Retinal pigment epithelial cell (primary cell): ENCODE data around the gene HOXA11.

Source experiments
- DNase-seq: peaks from one replicate; pipeline ENCODE4 v3.0.0-alpha.2; 2010; ENCODE audit warnings: low read depth
- H3K4me3 ChIP-seq: 2 replicates; pipeline ENCODE4 v1.5.1; 2011; ENCODE audit warnings: mild to moderate bottlenecking, low read length, control low read depth, moderate library complexity
- CTCF ChIP-seq: conservative IDR thresholded peaks from 2 replicates; pipeline ENCODE4 v1.5.1; 2011; ENCODE audit warnings: low read depth, low read length, control low read depth, inconsistent platforms

Gene HOXA11

GRCh38 chr7:27205325-27206280, 20.6 kb upstream of the HOXA11 start:
- H3K4me3 ChIP-seq = no peak overlapping the region
- no peak for DNase-seq
- TF ChIP-seq CTCF = no peak

GRCh38 chr7:27204851-27205322, 19.9 kb upstream of the HOXA11 start:
- no peak for TF ChIP-seq CTCF
- H3K4me3 ChIP-seq = no peak overlapping the region
- no peak for DNase-seq

- H3K4me3 ChIP-seq = no peak overlapping the region
- TF ChIP-seq CTCF = no peak
- no peak for DNase-seq
Measured at GRCh38 chr7:27203964-27204594, 19.0 kb upstream of the HOXA11 start.

GRCh38 chr7:27203365-27203953, 18.4 kb upstream of the HOXA11 start:
- no peak for TF ChIP-seq CTCF
- DNase-seq = no peak
- H3K4me3 ChIP-seq = no peak overlapping the region

- no peak for DNase-seq
Measured at GRCh38 chr7:27202862-27203134, 17.8 kb upstream of the HOXA11 start.

More at GRCh38 chr7:27202862-27203134, 17.8 kb upstream of the HOXA11 start:
- no peak for TF ChIP-seq CTCF
- no peak overlapping the region for H3K4me3 ChIP-seq
